HG03095 (cell line): ENCODE data around the gene KATNAL2.

Source experiments
- ATAC-seq: cut with Tn5 transposase; IDR thresholded peaks from one replicate; pipeline ENCODE4 v1.9.1; 2021; ENCODE audit warnings: moderate library complexity; ENCODE audit not compliant: unreplicated experiment

KATNAL2 gene

DNA sequence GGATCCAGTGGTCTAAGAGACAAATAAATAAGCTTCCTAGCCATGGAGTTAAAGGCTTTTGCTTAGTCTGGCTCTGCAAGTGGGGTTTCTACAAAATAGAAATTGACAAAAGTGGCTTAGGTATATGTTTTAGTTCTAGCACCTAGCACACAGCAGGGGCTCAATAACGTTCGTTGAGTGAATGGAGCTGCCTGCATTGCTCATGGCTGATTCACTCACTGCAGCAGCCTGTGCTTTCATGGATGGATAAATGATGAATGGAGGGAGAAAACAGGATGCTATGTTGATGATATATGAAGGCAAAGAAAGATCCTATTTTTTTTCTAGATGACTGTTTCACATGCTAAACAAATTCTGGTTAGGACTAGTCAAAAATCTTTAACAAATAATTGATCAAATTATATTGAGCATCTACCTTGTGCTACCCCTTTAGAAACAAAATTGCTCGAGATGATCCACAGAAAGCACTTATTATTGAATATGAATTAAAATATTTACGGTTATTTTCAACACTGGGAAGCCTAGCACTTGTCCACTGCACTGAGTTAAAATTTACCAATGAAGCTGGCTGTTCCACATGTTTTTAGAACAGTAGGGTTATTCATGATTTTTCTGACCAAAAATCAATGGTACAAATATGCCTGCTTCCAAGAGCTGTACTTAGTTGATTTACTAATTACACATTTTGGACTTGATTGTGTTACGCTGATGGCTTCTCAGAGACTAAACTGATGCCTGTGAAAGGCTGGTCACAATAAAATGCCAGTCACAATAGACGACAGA, 193.3 kb downstream of the KATNAL2 start:
- ATAC-seq, result no peak

DNA sequence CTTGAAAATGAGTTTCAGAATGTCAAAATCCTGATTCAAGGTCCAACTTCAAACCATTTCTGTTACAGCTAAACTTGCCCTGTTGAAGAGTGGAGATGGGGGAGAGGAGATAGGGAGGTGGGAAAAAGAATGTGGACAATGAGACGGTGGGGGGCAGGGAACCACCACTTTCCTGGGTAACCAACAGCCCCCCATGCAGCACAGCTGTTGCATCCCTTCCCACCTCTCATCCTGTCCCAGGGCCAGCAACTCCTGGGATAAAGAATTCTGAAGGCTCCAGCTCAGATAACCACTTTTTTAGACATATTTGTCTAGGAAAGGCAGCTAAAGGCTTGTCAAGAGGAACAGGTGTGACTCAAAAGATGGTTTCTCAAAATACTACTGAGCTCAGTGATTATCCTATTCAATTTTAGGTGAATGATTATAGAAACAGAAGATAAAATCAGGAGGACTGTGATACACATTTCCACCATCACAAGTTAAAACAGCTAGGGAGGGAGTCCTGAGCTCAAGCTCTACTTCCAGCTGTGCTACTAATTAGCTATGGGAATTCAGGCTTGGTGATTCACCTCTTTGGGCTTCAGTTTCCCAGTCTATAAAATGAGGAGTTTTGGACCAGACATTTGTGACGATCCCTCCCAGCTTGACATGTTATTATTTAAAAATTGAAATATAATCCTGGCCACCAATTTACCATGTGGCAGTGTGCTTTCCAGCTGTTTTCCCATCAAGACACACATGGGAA, 196.6 kb downstream of the KATNAL2 start:
- no peak for ATAC-seq

DNA sequence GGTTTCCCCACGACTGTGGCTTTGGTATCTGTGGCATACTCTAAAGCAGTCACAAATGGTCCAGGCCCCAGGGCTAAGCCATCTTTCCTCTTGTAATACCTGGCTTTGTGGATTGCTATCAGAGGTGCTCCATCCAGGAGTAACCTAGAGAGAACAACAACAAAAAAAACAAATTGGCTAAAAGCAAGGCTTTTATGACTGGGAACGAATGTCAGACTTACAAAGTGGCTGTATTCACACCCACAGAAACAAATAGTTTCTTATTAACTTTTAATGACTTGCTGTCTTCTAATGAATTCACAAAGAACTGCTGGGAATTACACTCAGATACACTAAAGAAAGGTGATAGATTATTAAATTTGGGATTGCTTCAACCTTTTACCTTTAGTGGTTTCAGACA, 197.8 kb downstream of the KATNAL2 start:
- no peak for ATAC-seq

GRCh38 chr18:47118981-47119380, 201.6 kb downstream of the KATNAL2 start:
- no peak for ATAC-seq

GRCh38 chr18:47120428-47120827, 203.0 kb downstream of the KATNAL2 start:
- peak; percentile 94 for ATAC-seq

DNA sequence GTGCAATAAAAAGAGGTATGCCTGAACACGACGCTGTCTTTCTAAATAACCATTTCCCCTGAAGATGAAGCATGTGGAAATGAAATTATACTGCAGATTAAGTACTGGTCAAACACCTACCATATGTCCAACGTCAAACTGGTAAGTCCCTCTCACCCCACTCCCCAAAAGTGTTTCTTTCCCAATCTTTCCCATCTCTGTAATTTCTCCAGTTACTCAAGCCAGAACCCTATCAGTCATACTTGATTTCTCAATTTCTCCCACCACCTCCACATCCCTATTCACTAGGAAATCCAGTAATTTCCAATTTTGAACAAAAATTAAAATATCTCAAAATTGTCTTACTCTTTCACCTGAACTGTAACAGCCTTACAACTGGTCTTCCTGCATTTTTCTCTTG, 203.7 kb downstream of the KATNAL2 start:
- no peak for ATAC-seq

DNA sequence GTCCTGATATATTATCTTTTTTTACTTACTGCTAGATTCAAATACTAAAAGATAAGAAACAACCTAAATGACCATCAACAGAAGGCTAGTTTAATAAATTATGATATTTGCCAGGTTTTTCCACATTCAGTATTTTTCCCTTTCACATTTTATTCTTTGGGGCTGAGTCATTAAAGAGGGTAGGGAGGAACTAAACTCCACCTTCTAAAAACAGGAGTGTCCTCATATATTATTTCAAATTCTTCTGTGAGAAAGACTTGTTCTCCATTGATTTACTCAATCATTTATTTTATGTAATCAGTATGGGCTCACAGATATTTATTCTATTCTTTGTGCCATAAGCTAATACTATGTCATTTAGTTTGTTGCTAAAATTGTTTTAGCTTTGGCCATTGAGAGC, 223.9 kb downstream of the KATNAL2 start:
- no peak for ATAC-seq

- no peak for ATAC-seq
Observed at GRCh38 chr18:47143153-47143552, 225.8 kb downstream of the KATNAL2 start.

DNA sequence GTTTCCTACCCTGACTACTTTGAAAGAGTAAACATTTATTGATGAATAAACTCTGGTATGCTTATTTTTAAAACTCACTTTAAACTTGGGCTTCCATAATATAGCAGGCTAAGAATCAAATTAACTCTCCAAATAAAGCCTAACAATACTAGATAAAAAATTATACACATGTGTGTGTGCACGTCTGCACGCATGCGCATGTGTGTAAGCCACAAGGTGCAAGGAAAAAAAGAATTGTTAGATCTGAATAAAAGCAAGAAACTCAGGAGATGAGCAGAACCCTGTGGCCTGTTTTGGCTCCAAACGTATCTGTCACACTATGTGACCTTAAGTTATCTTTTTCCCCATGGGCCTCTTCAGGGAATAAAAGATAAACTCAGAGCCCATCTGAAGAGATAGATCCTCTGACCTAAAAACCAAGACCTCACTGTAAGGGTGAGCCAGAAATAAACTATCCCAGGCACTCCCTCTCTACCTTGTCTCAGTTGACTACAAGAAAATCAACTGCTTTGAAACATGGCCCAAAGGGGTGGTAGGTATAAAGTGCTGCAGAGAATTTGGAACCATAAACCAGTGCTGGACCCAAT, 226.6 kb downstream of the KATNAL2 start:
- ATAC-seq, result no peak

GRCh38 chr18:47146206-47146605, 228.8 kb downstream of the KATNAL2 start:
- no peak for ATAC-seq

DNA sequence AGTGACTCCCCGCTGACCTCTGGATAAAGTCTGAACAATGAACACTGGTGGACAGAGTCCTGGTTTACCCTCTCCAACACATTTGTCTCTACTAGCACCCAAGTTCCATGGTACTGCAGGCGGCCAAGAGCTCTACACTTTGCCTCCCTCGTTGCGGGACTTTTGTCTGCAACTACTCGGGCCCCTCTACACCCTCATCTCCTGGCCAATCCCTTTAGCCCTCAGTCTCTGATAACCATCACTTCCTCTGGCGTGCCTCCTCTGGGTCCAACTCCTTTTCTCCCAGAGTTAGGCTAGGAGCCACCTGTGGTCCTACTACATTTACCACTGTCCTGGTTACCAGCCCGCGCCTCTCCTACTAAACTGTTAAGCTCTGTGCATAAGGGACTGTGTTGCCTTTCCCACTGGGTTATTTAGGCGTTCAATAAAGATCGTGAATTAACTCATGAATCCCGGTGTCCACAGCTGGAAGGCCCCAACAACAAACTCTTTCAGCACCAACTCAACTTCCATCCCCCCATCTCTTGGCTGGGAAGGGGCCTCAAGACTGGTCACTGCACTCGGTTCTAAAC, 232.1 kb downstream of the KATNAL2 start:
- ATAC-seq, result no peak

- ATAC-seq, result peak; percentile 95
Observed at GRCh38 chr18:47150029-47150823, 232.8 kb downstream of the KATNAL2 start, which contains the start of gene HDHD2. Gene HDHD2, minus strand, starts transcription at chr18:47150500. Its CDS starts 14,061 bp downstream, at chr18:47136439.

DNA sequence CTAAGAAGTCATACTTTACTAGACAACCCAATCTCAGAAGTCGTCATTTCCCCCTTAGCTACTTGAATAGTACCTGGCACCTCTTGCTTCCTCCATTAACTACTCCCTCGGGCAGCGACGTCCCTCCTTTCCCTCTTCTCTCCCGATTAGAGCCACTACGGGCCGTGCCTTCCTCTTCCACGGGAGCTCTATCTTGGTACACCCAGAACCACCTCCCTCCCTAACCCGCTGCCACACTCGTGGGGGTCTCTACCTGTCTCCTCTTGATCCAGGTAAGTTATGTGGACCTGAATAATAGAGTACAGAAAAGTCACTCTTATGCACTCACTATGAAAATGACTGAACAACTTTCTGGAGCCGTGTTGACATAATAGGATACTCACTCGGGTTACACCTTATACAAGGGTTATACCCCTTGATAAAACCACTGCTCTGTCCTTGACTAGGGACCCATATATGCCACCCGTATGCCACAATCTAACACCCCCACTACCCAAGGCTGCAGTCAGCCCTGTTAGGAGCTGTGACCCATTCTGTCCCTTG, 233.5 kb downstream of the KATNAL2 start:
- ATAC-seq, result no peak

DNA sequence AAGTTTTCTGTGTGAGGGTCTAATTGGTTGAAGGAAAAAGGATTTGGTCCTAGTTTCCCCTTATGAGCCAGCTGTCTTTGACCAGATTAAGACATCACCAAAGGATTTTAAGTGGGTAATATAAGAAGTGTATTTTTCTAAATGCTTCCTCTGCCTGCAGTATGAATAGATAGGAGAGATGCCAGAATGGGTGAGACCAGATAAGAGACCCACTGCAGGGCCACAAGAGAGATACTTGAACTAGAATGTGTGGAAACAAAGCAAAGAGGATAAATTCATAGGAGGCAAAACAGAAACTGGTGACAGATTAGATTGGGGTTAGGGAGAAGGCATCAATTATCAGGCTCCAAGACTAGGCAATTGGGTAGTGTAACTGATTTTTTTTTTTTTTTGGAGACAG, 234.0 kb downstream of the KATNAL2 start:
- no peak for ATAC-seq
